ENCODE data around the gene SRD5A3.

The SRD5A3 gene

DNA sequence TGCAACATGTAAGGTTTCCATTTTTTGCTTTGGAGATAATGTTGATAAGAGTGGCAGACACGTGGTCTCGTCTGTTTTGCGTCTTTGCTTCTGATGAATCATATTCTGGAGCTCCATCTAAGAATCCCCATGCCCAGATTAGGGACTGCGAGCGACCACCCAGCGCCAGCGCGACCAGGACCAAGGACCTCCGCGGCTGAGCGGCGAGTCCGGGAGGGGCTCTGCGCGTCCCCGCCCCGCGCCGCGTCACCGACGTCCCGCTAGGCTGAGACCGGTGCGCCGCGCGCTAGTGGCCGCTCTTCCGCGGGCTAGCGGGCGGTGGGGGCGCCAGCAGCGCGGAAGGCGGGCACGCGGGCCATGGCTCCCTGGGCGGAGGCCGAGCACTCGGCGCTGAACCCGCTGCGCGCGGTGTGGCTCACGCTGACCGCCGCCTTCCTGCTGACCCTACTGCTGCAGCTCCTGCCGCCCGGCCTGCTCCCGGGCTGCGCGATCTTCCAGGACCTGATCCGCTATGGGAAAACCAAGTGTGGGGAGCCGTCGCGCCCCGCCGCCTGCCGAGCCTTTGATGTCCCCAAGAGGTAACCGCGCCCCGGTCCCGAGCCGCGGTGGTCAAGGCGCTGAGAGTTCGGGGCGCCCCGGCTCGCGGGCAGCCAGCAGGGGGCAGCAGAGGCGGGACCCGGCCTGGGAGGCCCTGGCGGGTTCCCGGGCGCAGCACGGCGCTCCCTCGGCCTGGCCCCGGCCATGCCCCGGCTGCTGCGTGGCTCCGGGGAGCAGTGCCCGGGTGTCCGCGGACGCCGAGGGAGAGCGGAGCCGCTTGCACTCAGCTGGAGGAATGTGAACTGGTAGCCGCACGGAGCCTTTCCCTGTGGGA is at the start of gene SRD5A3:
Gene SRD5A3, plus strand, starts transcription at position 263 of the 871 bp plus-strand sequence. Its CDS starts 95 bp downstream, at position 358.
- peak within 1 kb of the TSS; percentile 68 for H3K4me3 ChIP-seq (ENCODE audit: low read depth, low read length)
- no peak for DNase-seq (ENCODE audit: low read depth)
- TF ChIP-seq, protein P1, sequence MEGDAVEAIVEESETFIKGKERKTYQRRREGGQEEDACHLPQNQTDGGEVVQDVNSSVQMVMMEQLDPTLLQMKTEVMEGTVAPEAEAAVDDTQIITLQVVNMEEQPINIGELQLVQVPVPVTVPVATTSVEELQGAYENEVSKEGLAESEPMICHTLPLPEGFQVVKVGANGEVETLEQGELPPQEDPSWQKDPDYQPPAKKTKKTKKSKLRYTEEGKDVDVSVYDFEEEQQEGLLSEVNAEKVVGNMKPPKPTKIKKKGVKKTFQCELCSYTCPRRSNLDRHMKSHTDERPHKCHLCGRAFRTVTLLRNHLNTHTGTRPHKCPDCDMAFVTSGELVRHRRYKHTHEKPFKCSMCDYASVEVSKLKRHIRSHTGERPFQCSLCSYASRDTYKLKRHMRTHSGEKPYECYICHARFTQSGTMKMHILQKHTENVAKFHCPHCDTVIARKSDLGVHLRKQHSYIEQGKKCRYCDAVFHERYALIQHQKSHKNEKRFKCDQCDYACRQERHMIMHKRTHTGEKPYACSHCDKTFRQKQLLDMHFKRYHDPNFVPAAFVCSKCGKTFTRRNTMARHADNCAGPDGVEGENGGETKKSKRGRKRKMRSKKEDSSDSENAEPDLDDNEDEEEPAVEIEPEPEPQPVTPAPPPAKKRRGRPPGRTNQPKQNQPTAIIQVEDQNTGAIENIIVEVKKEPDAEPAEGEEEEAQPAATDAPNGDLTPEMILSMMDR (IDR thresholded peaks at IDR 0.05; ENCODE audit: control insufficient read depth, extremely low read depth, insufficient read depth) = peak; percentile 81

DNA sequence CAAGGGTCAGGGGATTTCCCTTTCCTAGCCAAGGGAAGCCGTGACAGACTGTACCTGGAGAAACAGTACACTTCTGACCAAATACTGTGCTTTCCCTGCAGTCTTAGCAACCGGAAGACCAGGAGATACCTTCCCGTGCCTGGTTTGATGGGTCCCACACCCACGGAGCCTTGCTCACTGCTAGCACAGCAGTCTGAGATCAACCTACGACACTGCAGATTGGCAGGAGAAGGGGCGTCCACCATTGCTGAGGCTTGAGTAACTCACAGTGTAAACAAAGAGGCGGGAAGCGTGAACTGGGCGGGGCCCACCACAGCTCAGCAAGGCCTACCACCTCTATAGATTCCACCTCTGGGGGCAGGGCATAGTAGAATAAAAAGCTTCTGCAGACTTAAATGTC is 48.7 kb upstream of the SRD5A3 start:
- H3K4me3 ChIP-seq (ENCODE audit: low read depth, low read length) = no peak overlapping the region
- DNase-seq (ENCODE audit: low read depth) = no peak
- TF ChIP-seq, protein P1 (IDR thresholded peaks at IDR 0.05; ENCODE audit: control insufficient read depth, extremely low read depth, insufficient read depth) = no peak

DNA sequence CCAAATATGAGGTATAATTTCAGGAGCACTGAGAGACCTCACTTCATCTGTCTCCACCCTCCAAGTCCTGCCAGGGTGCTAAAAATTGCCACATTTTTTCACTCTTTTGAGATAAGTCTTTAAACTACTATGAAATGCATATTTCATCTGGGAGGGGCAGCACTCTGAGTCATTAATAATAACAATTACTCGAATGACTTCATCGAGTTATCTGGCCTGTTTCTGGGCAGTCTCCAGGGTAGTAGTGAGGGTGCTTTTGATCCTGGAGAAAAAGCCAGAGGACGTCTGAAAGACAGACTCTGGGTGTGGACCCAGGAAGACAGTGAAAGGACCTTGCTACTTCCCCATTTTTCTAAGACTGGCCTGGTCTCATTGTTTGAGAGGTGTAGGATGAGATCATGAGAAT is 42.3 kb upstream of the SRD5A3 start:
- H3K4me3 ChIP-seq (ENCODE audit: low read depth, low read length) = no peak overlapping the region
- DNase-seq (ENCODE audit: low read depth) = no peak
- TF ChIP-seq, protein P1 (IDR thresholded peaks at IDR 0.05; ENCODE audit: control insufficient read depth, extremely low read depth, insufficient read depth) = no peak

DNA sequence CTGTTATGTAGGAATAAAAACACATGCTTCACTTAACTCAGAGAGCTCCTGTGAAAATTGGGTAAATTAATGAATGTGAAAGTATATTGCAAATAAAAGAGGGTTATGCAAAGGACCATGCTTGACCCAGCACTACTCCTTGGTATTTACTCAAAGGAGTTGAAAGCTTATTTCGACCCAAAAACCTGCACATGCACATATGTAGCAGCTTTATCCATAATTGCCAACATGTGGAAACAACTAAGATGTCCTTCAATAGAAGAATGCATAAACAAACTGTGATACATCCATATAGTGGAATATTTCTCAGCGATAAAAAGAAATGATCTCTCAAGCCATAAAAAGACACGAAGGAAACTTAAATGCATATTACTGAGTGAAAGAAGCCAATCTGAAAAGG is 41.7 kb upstream of the SRD5A3 start:
- TF ChIP-seq, protein P1 (IDR thresholded peaks at IDR 0.05; ENCODE audit: control insufficient read depth, extremely low read depth, insufficient read depth) = no peak
- H3K4me3 ChIP-seq (ENCODE audit: low read depth, low read length) = no peak overlapping the region
- DNase-seq (ENCODE audit: low read depth) = no peak

DNA sequence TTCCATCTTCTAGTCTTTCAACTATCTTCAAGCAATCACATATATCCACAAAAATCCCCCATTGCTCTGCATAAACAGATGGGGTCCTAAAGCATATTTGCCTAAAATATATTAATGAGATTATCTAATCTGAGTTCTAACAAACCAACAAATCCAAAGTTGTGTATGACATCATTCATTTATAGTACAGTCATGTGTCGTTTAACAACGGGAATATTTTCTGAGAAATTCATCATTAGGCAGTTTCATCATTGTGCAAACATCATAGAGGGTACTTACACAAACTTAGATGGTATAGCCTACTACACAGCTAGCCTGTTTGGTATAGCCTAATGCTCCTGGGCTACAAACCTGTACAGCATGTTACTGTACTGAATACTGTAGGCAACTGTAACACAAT is 38.0 kb upstream of the SRD5A3 start:
- TF ChIP-seq, protein P1 (IDR thresholded peaks at IDR 0.05; ENCODE audit: control insufficient read depth, extremely low read depth, insufficient read depth) = no peak
- no peak overlapping the region for H3K4me3 ChIP-seq (ENCODE audit: low read depth, low read length)
- DNase-seq (ENCODE audit: low read depth) = no peak

DNA sequence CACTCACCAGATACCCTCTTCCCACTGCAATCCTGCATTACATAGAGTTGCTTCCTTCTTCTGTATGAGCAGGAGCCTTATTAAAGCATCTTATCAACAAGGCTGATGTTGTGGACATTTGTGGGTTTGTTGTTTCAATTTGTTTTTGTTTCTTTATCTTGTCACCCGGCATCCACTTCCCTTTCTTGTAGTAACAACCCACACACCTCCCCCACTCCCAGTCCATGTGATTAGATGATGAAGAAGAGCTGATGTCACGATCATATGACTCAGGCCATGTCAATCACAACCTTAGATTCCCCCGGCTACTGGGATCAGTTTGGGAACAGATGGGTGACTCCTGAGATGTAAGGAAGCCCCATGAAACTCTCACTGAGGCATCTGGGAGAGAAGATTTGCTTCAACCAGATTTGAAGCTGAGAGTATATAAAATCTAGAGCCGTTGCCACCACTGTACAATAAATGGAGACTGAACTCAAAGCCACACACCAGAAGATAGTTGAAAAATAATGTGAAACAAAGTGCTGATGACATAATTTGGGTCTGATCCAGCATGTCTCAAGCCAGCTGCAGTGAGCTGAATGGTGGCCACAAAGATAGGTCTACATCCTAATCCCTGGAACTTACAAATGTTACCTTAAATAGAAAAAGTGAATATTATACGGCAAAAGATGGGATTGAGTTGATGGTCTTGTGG is 34.1 kb upstream of the SRD5A3 start:
- H3K4me3 ChIP-seq (ENCODE audit: low read depth, low read length) = no peak overlapping the region
- DNase-seq (ENCODE audit: low read depth) = no peak
- TF ChIP-seq, protein P1 (IDR thresholded peaks at IDR 0.05; ENCODE audit: control insufficient read depth, extremely low read depth, insufficient read depth) = no peak

Data from LNCaP clone FGC (cell line).